NB4 (cell line): ENCODE results near the gene VAV2.

ENCODE experiments used
- MAX ChIP-seq: IDR thresholded peaks from 2 replicates; pipeline ENCODE4 v1.6.1; 2011; ENCODE audit warnings: low read depth, low read length
- POLR2A ChIP-seq: IDR thresholded peaks from 2 replicates; pipeline ENCODE4 v1.6.1; 2011; ENCODE audit warnings: mild to moderate bottlenecking; ENCODE audit not compliant: insufficient read length; ENCODE audit errors: extremely low read depth
- TF ChIP-seq, protein P1 (sequence below): IDR thresholded peaks from one replicate; pipeline ENCODE4 v1.5.1; 2012; ENCODE audit warnings: low read depth, low read length

GRCh38 chr9:133916159-133916541 is 76.0 kb downstream of the VAV2 start:
- TF ChIP-seq MAX: no peak
- TF ChIP-seq, protein P1, sequence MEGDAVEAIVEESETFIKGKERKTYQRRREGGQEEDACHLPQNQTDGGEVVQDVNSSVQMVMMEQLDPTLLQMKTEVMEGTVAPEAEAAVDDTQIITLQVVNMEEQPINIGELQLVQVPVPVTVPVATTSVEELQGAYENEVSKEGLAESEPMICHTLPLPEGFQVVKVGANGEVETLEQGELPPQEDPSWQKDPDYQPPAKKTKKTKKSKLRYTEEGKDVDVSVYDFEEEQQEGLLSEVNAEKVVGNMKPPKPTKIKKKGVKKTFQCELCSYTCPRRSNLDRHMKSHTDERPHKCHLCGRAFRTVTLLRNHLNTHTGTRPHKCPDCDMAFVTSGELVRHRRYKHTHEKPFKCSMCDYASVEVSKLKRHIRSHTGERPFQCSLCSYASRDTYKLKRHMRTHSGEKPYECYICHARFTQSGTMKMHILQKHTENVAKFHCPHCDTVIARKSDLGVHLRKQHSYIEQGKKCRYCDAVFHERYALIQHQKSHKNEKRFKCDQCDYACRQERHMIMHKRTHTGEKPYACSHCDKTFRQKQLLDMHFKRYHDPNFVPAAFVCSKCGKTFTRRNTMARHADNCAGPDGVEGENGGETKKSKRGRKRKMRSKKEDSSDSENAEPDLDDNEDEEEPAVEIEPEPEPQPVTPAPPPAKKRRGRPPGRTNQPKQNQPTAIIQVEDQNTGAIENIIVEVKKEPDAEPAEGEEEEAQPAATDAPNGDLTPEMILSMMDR: no peak
- TF ChIP-seq POLR2A: no peak
